H1 (cell line): ENCODE results near the gene CTNND2.

ENCODE experiments used
- CEBPB ChIP-seq: IDR thresholded peaks from 2 replicates; pipeline ENCODE4 v1.6.1; 2012; ENCODE audit warnings: low read depth, low read length
- CREB1 ChIP-seq: IDR thresholded peaks from 2 replicates; pipeline ENCODE4 v1.6.1; 2012; ENCODE audit warnings: inconsistent platforms
- JUN ChIP-seq: IDR thresholded peaks from 2 replicates; pipeline ENCODE4 v1.6.1; 2011; ENCODE audit warnings: low read depth, mild to moderate bottlenecking, improper control_type of control experiment, low read length
- POLR2A ChIP-seq, 2 experiments: IDR thresholded peaks; 1 replicate in 1 of 2; 2 replicates in 1 of 2; pipeline ENCODE4 v1.6.1; 2011; ENCODE audit warnings: low read depth in 2 of 2, low read length in 2 of 2, mild to moderate bottlenecking in 2 of 2; ENCODE audit errors: control extremely low read depth in 1 of 2
- RFX5 ChIP-seq: IDR thresholded peaks from 2 replicates; pipeline ENCODE4 v1.6.1; 2011; ENCODE audit warnings: low read depth, low read length, improper control_type of control experiment, borderline replicate concordance
- SIN3A ChIP-seq, 2 experiments: IDR thresholded peaks in 1 of 2; conservative IDR thresholded peaks in 1 of 2; 2 replicates each; pipeline ENCODE4 v1.6.1; 2011 to 2012; ENCODE audit warnings: low read length in 2 of 2, improper control_type of control experiment in 1 of 2, low read depth in 1 of 2, mild to moderate bottlenecking in 1 of 2
- TAF1 ChIP-seq: IDR thresholded peaks from 2 replicates; pipeline ENCODE4 v1.6.1; 2011; ENCODE audit warnings: mild to moderate bottlenecking, low read depth, low read length
- TF ChIP-seq, protein P1 (sequence below), 3 experiments: IDR thresholded peaks; 1 replicate in 2 of 3; 2 replicates in 1 of 3; pipeline versions ENCODE4 v1.5.1 to v1.6.1; 2011; ENCODE audit warnings: low read length in 3 of 3, mild to moderate bottlenecking in 3 of 3, inconsistent platforms in 2 of 3, low read depth in 1 of 3, moderate library complexity in 1 of 3; ENCODE audit not compliant: insufficient read depth in 1 of 3; ENCODE audit errors: control extremely low read depth in 1 of 3

DNA sequence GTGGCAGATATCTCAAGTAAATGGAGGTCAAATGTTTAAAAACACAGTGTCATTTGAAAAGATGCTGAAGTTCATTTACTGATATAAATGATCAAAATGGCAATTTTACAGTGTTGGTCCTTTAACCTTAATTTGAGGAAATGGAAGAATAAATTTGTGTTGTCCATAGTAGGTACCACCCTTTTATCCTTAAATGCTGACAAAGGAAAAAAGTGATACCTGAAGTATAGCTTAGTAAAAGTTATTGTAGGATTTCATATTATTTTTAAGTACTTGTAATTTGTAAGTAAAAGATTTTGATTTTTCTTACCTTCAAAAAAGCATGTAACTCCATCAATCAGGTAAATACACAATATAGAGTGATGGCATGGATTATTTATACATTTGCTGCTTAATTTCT lies 976.6 kb downstream of the CTNND2 start:
- TF ChIP-seq TAF1 (no peak), JUN (no peak), POLR2A (IDR thresholded peaks at IDR 0.05; ENCODE audit: control extremely low read depth in 1 of 2, low read depth in 2 of 2, low read length in 2 of 2) (no peak), CEBPB (no peak), CREB1 (no peak), SIN3A (conservative IDR thresholded peaks at IDR 0.05 in 1 of 2, IDR thresholded peaks at IDR 0.05 in 1 of 2; ENCODE audit: low read depth in 1 of 2, low read length in 2 of 2) (no peak), RFX5 (no peak)
- TF ChIP-seq, protein P1, sequence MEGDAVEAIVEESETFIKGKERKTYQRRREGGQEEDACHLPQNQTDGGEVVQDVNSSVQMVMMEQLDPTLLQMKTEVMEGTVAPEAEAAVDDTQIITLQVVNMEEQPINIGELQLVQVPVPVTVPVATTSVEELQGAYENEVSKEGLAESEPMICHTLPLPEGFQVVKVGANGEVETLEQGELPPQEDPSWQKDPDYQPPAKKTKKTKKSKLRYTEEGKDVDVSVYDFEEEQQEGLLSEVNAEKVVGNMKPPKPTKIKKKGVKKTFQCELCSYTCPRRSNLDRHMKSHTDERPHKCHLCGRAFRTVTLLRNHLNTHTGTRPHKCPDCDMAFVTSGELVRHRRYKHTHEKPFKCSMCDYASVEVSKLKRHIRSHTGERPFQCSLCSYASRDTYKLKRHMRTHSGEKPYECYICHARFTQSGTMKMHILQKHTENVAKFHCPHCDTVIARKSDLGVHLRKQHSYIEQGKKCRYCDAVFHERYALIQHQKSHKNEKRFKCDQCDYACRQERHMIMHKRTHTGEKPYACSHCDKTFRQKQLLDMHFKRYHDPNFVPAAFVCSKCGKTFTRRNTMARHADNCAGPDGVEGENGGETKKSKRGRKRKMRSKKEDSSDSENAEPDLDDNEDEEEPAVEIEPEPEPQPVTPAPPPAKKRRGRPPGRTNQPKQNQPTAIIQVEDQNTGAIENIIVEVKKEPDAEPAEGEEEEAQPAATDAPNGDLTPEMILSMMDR (IDR thresholded peaks at IDR 0.05; ENCODE audit: control extremely low read depth in 1 of 3, insufficient read depth in 1 of 3, low read depth in 1 of 3, low read length in 3 of 3) = no peak
